H9 (cell line): ENCODE measurements around the gene TOGARAM2. TPM values are rescaled to one million over a fixed set of nuclear protein-coding genes. Genes with fewer than 3 reads are reported as not detected.

Experiments
- DNase-seq: peaks from one replicate; pipeline ENCODE4 v3.0.0-alpha.2; 2017
- H2AFZ ChIP-seq: one replicate; pipeline ENCODE4 v1.6.1; 2013; ENCODE audit warnings: mild to moderate bottlenecking, low read length, control low read depth, moderate library complexity
- H2AK5ac ChIP-seq: 2 replicates; pipeline ENCODE4 v1.6.1; 2013; ENCODE audit warnings: low read length, control low read depth, mixed read lengths; ENCODE audit not compliant: insufficient read length
- H2BK120ac ChIP-seq: one replicate; pipeline ENCODE4 v1.6.1; 2013; ENCODE audit warnings: low read depth, mild to moderate bottlenecking, low read length, control low read depth, inconsistent platforms; ENCODE audit not compliant: poor library complexity, severe bottlenecking
- H2BK12ac ChIP-seq: 2 replicates; pipeline ENCODE4 v1.6.1; 2013; ENCODE audit warnings: low read length, control low read depth, mixed read lengths, low read depth; ENCODE audit not compliant: insufficient read length
- H2BK15ac ChIP-seq: 2 replicates; pipeline ENCODE4 v1.6.1; 2013; ENCODE audit warnings: low read depth, low read length, control low read depth
- H2BK20ac ChIP-seq: one replicate; pipeline ENCODE4 v1.6.1; 2013; ENCODE audit warnings: low read depth, mild to moderate bottlenecking, low read length, control low read depth, inconsistent platforms; ENCODE audit not compliant: poor library complexity, severe bottlenecking
- H2BK5ac ChIP-seq: 2 replicates; pipeline ENCODE4 v1.6.1; 2013; ENCODE audit warnings: low read length, control low read depth, mixed read lengths; ENCODE audit not compliant: insufficient read length
- H3K14ac ChIP-seq: 2 replicates; pipeline ENCODE4 v1.6.1; 2013; ENCODE audit warnings: low read length, control low read depth; ENCODE audit not compliant: insufficient read depth
- H3K18ac ChIP-seq: 2 replicates; pipeline ENCODE4 v1.6.1; 2013; ENCODE audit warnings: low read depth, mild to moderate bottlenecking, mixed read lengths, low read length, control low read depth; ENCODE audit not compliant: insufficient read length
- H3K23ac ChIP-seq: 2 replicates; pipeline ENCODE4 v1.6.1; 2013; ENCODE audit warnings: low read length, control low read depth, mixed read lengths, low read depth; ENCODE audit not compliant: insufficient read length
- H3K23me2 ChIP-seq: 2 replicates; pipeline ENCODE4 v1.6.1; 2013; ENCODE audit warnings: low read depth, mild to moderate bottlenecking, mixed read lengths, low read length, control low read depth; ENCODE audit not compliant: insufficient read length, poor library complexity, severe bottlenecking
- H3K27ac ChIP-seq: 2 replicates; pipeline ENCODE4 v1.5.1; 2013; ENCODE audit warnings: low read length, control low read depth, mixed read lengths, low read depth; ENCODE audit not compliant: insufficient read length
- H3K27me3 ChIP-seq: 2 replicates; pipeline ENCODE4 v1.6.1; 2013; ENCODE audit warnings: low read length, control low read depth, inconsistent platforms; ENCODE audit not compliant: insufficient read depth
- H3K4ac ChIP-seq: 2 replicates; pipeline ENCODE4 v1.6.1; 2013; ENCODE audit warnings: low read depth, mild to moderate bottlenecking, control low read depth, inconsistent platforms, low read length, moderate library complexity
- H3K4me1 ChIP-seq: 2 replicates; pipeline ENCODE4 v1.6.1; 2013; ENCODE audit warnings: low read length, control low read depth, inconsistent platforms; ENCODE audit not compliant: insufficient read depth
- H3K4me2 ChIP-seq: 2 replicates; pipeline ENCODE4 v1.6.1; 2013; ENCODE audit warnings: low read length, control low read depth, mixed read lengths; ENCODE audit not compliant: insufficient read length, insufficient read depth
- H3K56ac ChIP-seq: 2 replicates; pipeline ENCODE4 v1.6.1; 2013; ENCODE audit warnings: low read depth, mild to moderate bottlenecking, mixed read lengths, low read length, control low read depth; ENCODE audit not compliant: insufficient read length
- H3K79me1 ChIP-seq: 2 replicates; pipeline ENCODE4 v1.6.1; 2013; ENCODE audit warnings: low read depth, mild to moderate bottlenecking, moderate library complexity, low read length, control low read depth, inconsistent platforms; ENCODE audit not compliant: insufficient read depth, poor library complexity, severe bottlenecking
- H3K79me2 ChIP-seq: 2 replicates; pipeline ENCODE4 v1.6.1; 2013; ENCODE audit warnings: low read length, control low read depth, inconsistent platforms; ENCODE audit not compliant: insufficient read depth
- H3K9ac ChIP-seq: 2 replicates; pipeline ENCODE4 v1.6.1; 2013; ENCODE audit warnings: low read length, control low read depth, mixed read lengths; ENCODE audit not compliant: insufficient read length; ENCODE audit errors: extremely low read depth
- H3K9me3 ChIP-seq: one replicate; pipeline ENCODE4 v1.6.1; 2013; ENCODE audit warnings: low read depth, low read length, inconsistent platforms; ENCODE audit not compliant: control insufficient read depth
- H3T11ph ChIP-seq: one replicate; pipeline ENCODE4 v1.6.1; 2013; ENCODE audit warnings: mild to moderate bottlenecking, low read length, control low read depth, inconsistent platforms
- H4K20me1 ChIP-seq: one replicate; pipeline ENCODE4 v1.6.1; 2013; ENCODE audit not compliant: control insufficient read depth, insufficient read length, insufficient read depth
- H4K5ac ChIP-seq: 2 replicates; pipeline ENCODE4 v1.6.1; 2013; ENCODE audit warnings: low read depth, mild to moderate bottlenecking, mixed read lengths, low read length, control low read depth; ENCODE audit not compliant: insufficient read length
- H4K8ac ChIP-seq: replicated peaks from 2 replicates; pipeline ENCODE4 v1.6.1; 2013; ENCODE audit warnings: low read length, control low read depth, mixed read lengths, low read depth; ENCODE audit not compliant: insufficient read length
- H4K91ac ChIP-seq: 2 replicates; pipeline ENCODE4 v1.6.1; 2013; ENCODE audit warnings: low read depth, mild to moderate bottlenecking, moderate library complexity, mixed read lengths, low read length, control low read depth; ENCODE audit not compliant: insufficient read length
- H3K27ac Mint-ChIP-seq, 3 experiments: 2 replicates in 2 of 3; 3 replicates in 1 of 3; pipeline ENCODE4 v1.8.0; 2020 to 2021; ENCODE audit warnings: mixed read lengths in 3 of 3, mild to moderate bottlenecking in 1 of 3, moderate library complexity in 1 of 3
- H3K27me3 Mint-ChIP-seq: 2 replicates; pipeline ENCODE4 v1.8.0; 2021; ENCODE audit warnings: low read depth, mild to moderate bottlenecking, moderate library complexity, mixed read lengths
- H3K36me3 Mint-ChIP-seq, 3 experiments: 2 replicates in 2 of 3; 3 replicates in 1 of 3; pipeline ENCODE4 v1.8.0; 2020 to 2021; ENCODE audit warnings: low read depth in 3 of 3, mixed read lengths in 3 of 3; ENCODE audit not compliant: insufficient read depth in 1 of 3
- H3K4me1 Mint-ChIP-seq, 2 experiments: 2 replicates each; pipeline ENCODE4 v1.8.0; 2020; ENCODE audit warnings: mixed read lengths in 2 of 2
- H3K4me3 Mint-ChIP-seq, 2 experiments: 2 replicates in 1 of 2; 3 replicates in 1 of 2; pipeline ENCODE4 v1.8.0; 2020 to 2021; ENCODE audit warnings: mild to moderate bottlenecking in 2 of 2, mixed read lengths in 2 of 2, moderate library complexity in 1 of 2
- H3K9me3 Mint-ChIP-seq, 2 experiments: 2 replicates in 1 of 2; 3 replicates in 1 of 2; pipeline ENCODE4 v1.8.0; 2020; ENCODE audit warnings: mild to moderate bottlenecking in 2 of 2, mixed read lengths in 2 of 2, moderate library complexity in 1 of 2
- CTCF ChIP-seq: fragments of 200-600 bp; sonication (generic); conservative IDR thresholded peaks from 3 replicates; pipeline ENCODE4 v1.8.0; 2021; ENCODE audit warnings: antibody characterized with exemption, mild to moderate bottlenecking
- WGBS: extraction: QIAGEN DNeasy Blood & Tissue Kit; methylation state at CpG from one replicate; pipeline ENCODE4 v1.1.7; 2013; ENCODE audit warnings: missing lambda C conversion rate, low lambda C conversion rate, mixed read lengths; ENCODE audit not compliant: insufficient read length; ENCODE audit errors: extremely low coverage; 5-methylcytosine and 5-hydroxymethylcytosine counted together
- total RNA-seq: library from RNA; stranded (reverse); gene quantifications from 2 replicates; pipeline ENCODE4 v1.2.1, GENCODE V29; 2021

The TOGARAM2 gene
- total RNA-seq, 1 experiment from 2014 or later, result 0.83 TPM

GRCh38 chr2:28993206-28993960, 12.3 kb downstream of the TOGARAM2 start:
- no peaks in the 10 kb centered on the region for H3K36me3 Mint-ChIP-seq
- H2AK5ac ChIP-seq, result no peak overlapping the region
- H3K27ac ChIP-seq, result no peak overlapping the region
- no peak overlapping the region for H3K4ac ChIP-seq
- H2BK15ac ChIP-seq, result no peak overlapping the region
- no peaks in the 10 kb centered on the region for H3K79me2 ChIP-seq
- no peaks in the 10 kb centered on the region for H3K9me3 ChIP-seq
- peak overlapping the region in 1 of 3 experiments; percentile 76; a peak in 2 of 7 replicates for H3K27ac Mint-ChIP-seq
- H4K5ac ChIP-seq, result no peak overlapping the region
- H3K14ac ChIP-seq, result no peak overlapping the region
- H2BK12ac ChIP-seq, result no peak overlapping the region
- H3K27me3 Mint-ChIP-seq, result peaks cover 3% of the 10 kb centered on the region
- no peak overlapping the region for H2BK5ac ChIP-seq
- H2BK120ac ChIP-seq, result no peak overlapping the region
- no peaks in the 10 kb centered on the region; the same call in 1 of the 2 replicates for H3K27me3 ChIP-seq
- H2BK20ac ChIP-seq, result no peak overlapping the region
- no peak overlapping the region for H3K4me3 Mint-ChIP-seq
- DNase-seq, result no peak
- no CpG with 5 or more reads among the region's 6 CpGs for WGBS
- H4K20me1 ChIP-seq, result no peaks in the 10 kb centered on the region
- no peak overlapping the region for H3T11ph ChIP-seq
- no peak overlapping the region for H3K23ac ChIP-seq
- H3K9ac ChIP-seq, result no peak overlapping the region
- no peak overlapping the region for H3K56ac ChIP-seq
- no peaks in the 10 kb centered on the region; the same call in 1 of the 2 replicates for H3K4me1 ChIP-seq
- H3K23me2 ChIP-seq, result no peaks in the 10 kb centered on the region
- H2AFZ ChIP-seq, result no peak overlapping the region
- H3K18ac ChIP-seq, result no peak overlapping the region
- H3K9me3 Mint-ChIP-seq, result no peaks in the 10 kb centered on the region
- no peak overlapping the region for H3K4me2 ChIP-seq
- TF ChIP-seq CTCF, result no peak
- H3K4me1 Mint-ChIP-seq, result peaks cover 5 to 10% of the 10 kb centered on the region in 2 experiments
- no peaks in the 10 kb centered on the region for H3K79me1 ChIP-seq
- H4K8ac ChIP-seq, result no peak overlapping the region
- no peak overlapping the region for H4K91ac ChIP-seq
